NCI-H345 treated with DMSO at 0.1 percent for 48 hours (cell line): ENCODE data around the gene SORL1-AS1.

ENCODE experiments used
- DNase-seq: peaks from one replicate; lab custom pipeline; 2025; ENCODE audit not compliant: unreplicated experiment; lab: John Stamatoyannopoulos, UW

The SORL1-AS1 gene

GRCh38 chr11:121405646-121406045 lies 47.1 kb downstream of the SORL1-AS1 start:
- DNase-seq = no peak

- no peak for DNase-seq
Observed at GRCh38 chr11:121394785-121395184, 58.0 kb downstream of the SORL1-AS1 start.

- DNase-seq = no peak
Observed at GRCh38 chr11:121393855-121394254, 58.9 kb downstream of the SORL1-AS1 start.

GRCh38 chr11:121391914-121392313 lies 60.9 kb downstream of the SORL1-AS1 start:
- DNase-seq = no peak

- DNase-seq = no peak
Observed at GRCh38 chr11:121389651-121390050, 63.1 kb downstream of the SORL1-AS1 start.
